Measurements from ENCODE around the gene PDE6C.

The PDE6C gene

DNA sequence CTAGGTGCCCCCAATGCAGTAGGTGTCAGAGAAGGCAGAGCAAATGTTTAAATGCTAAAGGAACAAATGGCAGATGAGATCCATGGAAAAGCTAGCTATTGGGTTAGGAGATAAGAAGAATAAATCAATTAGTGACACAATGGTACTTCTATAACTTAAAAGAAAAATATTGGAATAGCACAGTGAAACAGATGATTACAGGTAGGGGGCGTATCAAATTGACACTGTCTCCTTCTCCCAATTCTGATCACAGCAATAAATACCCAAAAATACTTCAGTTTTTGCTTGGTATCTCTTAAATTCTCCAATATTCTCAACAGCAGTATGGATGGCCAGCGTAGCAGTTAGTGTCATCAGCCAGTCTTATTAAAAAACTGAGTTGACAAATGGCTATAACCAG lies 84.9 kb downstream of the PDE6C start:
- no peak for TF ChIP-seq CTCF (IDR thresholded peaks at IDR 0.05)
- H3K4me3 ChIP-seq: no peak overlapping the region
- no peak overlapping the region for H3K27ac ChIP-seq
- DNase-seq (ENCODE audit: low spot score): no peak

DNA sequence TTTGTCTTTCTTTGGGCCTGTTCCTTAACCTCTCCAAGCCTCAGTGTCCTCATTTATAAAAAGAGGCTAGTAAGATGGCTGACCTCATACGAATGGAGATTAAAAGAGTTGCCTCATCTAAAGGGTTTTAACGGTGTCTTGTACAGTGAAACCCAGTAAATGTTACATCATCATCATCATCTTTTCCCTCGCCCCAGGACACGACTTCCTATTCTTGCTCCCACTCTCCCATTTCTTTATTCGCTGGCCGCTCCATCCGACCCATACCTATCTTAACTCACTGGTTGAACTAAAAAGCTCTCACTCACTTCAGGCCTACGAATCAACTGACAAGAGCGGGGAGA lies 89.5 kb downstream of the PDE6C start:
- TF ChIP-seq CTCF (IDR thresholded peaks at IDR 0.05): no peak
- DNase-seq (ENCODE audit: low spot score): no peak
- peak overlapping the region; percentile 88 to 92 for H3K27ac ChIP-seq
- peak overlapping the region; percentile 80 for H3K4me3 ChIP-seq

DNA sequence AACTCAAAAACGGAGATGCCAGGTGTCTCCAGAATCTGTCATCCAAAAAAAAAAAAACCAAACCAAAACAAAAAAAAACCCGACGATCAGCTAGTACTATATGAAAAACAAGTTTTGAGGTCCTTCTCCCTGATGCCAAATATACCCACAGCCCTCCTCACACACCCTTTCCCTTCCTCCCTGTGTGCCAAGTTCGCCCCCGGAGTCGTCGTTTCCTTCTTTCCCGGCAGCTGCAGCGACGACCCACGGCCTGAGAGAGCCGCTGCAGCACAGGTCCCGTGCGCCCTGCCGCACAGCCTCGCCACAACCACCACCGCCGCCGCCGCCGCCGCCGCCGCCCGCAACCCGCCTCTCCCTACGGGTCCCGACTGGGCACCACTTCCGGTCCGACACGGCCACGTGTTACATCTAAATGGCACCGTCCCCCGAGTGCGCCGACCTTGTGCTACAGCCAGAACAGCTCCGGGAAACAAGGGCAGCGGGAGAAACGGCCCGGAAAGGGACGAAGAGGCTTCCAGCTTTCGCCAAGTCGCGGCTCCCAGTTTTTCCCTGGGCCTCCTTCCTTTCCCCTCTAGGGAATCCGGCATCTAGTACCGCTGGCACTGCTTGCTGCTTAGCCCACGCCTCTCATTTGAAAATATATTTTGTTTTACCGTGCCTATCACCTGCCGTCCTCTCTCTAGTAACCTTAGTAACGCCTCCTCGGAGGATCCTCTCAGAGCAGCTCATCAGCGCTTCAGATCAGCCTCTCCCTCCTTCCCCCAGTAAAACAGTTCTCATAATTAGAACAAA lies 90.1 kb downstream of the PDE6C start, which contains the start of gene FRA10AC1:
Gene FRA10AC1 (minus strand): TSS at position 383 of the 792 bp plus-strand sequence. CDS start 2,486 bp downstream, outside the sequence.
- peak within 1 kb of the TSS; percentile 80 for H3K4me3 ChIP-seq
- peak; percentile 46 for TF ChIP-seq CTCF (IDR thresholded peaks at IDR 0.05)
- DNase-seq (ENCODE audit: low spot score): peak; percentile 96
- H3K27ac ChIP-seq: peak within 1 kb of the TSS; percentile 88 to 92

- DNase-seq (ENCODE audit: low spot score): no peak
- Histone ChIP-seq H3K27ac (peak overlapping the region; percentile 88 to 92), H3K4me3 (peak overlapping the region; percentile 80)
- TF ChIP-seq CTCF (IDR thresholded peaks at IDR 0.05): no peak
These were observed 90.7 kb downstream of the PDE6C start for GRCh38 chr10:93703066-93703465.

- Histone ChIP-seq H3K27ac (no peak overlapping the region), H3K4me3 (no peak overlapping the region)
- DNase-seq (ENCODE audit: low spot score): no peak
- no peak for TF ChIP-seq CTCF (IDR thresholded peaks at IDR 0.05)
These were observed 91.5 kb downstream of the PDE6C start for GRCh38 chr10:93703841-93704240.

DNA sequence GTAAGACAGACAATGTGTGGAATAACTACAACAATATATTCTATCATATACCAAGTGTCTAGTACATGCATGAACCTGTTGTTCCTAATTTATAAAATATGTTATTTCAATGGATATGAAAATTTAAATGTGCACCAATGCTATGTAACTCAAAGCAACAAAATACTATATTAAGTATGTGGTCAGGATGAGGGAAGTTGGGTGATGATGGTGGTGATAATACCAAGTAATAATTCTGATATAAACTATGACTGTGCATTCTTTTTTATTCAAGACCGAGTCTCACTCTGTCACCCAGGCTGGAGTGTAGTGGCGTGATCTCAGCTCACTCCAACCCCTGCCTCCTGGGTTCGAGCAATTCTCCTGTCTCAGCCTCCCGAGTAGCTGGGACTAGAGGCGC lies 92.1 kb downstream of the PDE6C start:
- DNase-seq (ENCODE audit: low spot score): no peak
- H3K4me3 ChIP-seq: no peak overlapping the region
- no peak for TF ChIP-seq CTCF (IDR thresholded peaks at IDR 0.05)
- H3K27ac ChIP-seq: no peak overlapping the region

DNA sequence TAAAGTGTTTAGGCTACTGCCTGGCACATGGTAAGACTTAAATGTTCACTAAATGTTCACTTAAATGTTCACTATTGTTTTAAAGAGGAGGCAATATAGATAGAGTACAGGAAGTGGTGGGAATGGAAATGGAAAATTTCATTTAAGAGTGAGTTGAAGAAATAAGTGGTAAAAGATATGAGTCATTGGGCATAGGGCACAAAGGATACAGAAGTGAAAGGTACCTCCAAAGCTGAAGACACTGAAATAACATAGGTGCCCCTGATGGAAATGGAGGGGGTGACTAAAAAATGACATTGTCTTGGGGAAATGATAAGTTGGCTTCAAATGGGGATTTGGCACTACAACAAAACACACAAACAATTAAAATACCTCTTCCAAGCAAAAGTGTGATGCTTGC lies 95.3 kb downstream of the PDE6C start:
- Histone ChIP-seq H3K4me3 (no peak overlapping the region), H3K27ac (no peak overlapping the region)
- DNase-seq (ENCODE audit: low spot score): no peak
- TF ChIP-seq CTCF (IDR thresholded peaks at IDR 0.05): no peak

All from coronary artery (tissue), 2 donors.